ENCODE measurements around the gene SGSM2.

DNA sequence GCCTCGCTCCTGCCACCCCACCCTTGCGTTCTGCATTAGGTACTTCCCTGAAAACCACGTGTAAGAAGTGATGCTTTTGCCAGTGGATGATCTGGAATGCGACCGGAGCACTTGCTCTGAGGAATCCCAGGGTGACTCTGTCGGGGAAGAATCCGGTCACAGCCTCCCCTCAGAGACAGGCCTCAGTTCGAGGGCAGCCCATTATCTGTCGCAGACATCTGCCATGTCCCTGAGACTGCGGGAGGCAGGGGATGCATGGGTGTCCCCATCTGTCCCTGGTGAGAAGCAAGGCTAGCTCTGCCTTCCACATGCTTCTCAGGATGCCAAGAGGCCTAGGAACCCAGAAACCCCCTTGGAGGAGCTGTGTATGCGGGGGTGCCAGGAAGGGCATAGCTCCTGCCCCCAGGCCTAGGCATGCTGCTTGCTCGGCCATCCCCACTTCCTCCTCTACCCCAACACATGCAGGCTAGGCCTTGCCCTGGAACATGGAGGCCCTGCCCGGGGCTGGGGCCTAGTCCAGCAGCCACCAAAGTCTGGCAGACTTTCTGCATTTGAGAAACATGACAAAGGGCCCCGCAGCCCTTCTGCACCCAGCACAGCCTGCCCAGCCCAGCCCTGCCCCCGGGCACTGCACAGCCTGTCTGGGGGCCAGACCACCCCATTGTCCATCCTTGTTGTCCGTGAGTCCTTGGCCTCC, 43.1 kb downstream of the SGSM2 start:
- TF ChIP-seq CEBPB (IDR thresholded peaks at IDR 0.05) = no peak
- no peak for TF ChIP-seq USF1 (IDR thresholded peaks at IDR 0.05)
- no peak for TF ChIP-seq RAD21 (IDR thresholded peaks at IDR 0.05; ENCODE audit: low read depth)
- TF ChIP-seq FOXM1 (IDR thresholded peaks at IDR 0.05; ENCODE audit: borderline replicate concordance, low read depth) = no peak
- TF ChIP-seq, protein P1, sequence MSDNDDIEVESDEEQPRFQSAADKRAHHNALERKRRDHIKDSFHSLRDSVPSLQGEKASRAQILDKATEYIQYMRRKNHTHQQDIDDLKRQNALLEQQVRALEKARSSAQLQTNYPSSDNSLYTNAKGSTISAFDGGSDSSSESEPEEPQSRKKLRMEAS (IDR thresholded peaks at IDR 0.05) = no peak
- TF ChIP-seq NFIC (IDR thresholded peaks at IDR 0.05) = no peak

Measured in Ishikawa (cell line).